Muscle of leg (tissue), 11 donors: ENCODE results near the gene TIAM2. TPM values are rescaled to one million over a fixed set of nuclear protein-coding genes. Genes with fewer than 3 reads are reported as not detected.
A peak's percentile ranks its signal among the peaks of the same experiment; 100 is the strongest.

Experiments
- DNase-seq: peaks from one replicate; pipeline ENCODE4 v3.0.0; 2013
- H3K27ac ChIP-seq: one replicate; pipeline ENCODE4 v1.5.1; 2013; ENCODE audit warnings: mild to moderate bottlenecking, low read length, control low read depth
- H3K27me3 ChIP-seq: one replicate; pipeline ENCODE4 v1.6.1; 2013; ENCODE audit warnings: low read length; ENCODE audit not compliant: control insufficient read depth, insufficient read depth
- H3K36me3 ChIP-seq: one replicate; pipeline ENCODE4 v1.6.1; 2013; ENCODE audit warnings: low read length; ENCODE audit not compliant: control insufficient read depth, insufficient read depth
- H3K4me1 ChIP-seq: one replicate; pipeline ENCODE4 v1.6.1; 2013; ENCODE audit warnings: low read length; ENCODE audit not compliant: control insufficient read depth, insufficient read depth
- H3K4me3 ChIP-seq: one replicate; pipeline ENCODE4 v1.5.1; 2013; ENCODE audit warnings: low read length, control low read depth
- H3K9me3 ChIP-seq: replicated peaks from 2 replicates; pipeline ENCODE4 v1.6.1; 2013; ENCODE audit warnings: low read depth, low read length; ENCODE audit not compliant: control insufficient read depth
- WGBS: methylation state at CpG from one replicate; pipeline ENCODE4 v1.1.5; 2013; ENCODE audit warnings: missing lambda C conversion rate; ENCODE audit not compliant: insufficient coverage; 5-methylcytosine and 5-hydroxymethylcytosine counted together
- polyA plus RNA-seq, 8 donors: library from polyadenylated mRNA; unstranded; fragments of 120-200 nt; gene quantifications; one replicate each; pipeline versions ENCODE4 v1.2.1 to v1.2.3, GENCODE V29; 2013; ENCODE audit warnings: inconsistent platforms in 1 of 8, low replicate concordance in 1 of 8; ENCODE audit not compliant: insufficient read length in 8 of 8, insufficient read depth in 1 of 8
- total RNA-seq: library from RNA; stranded (reverse); fragments of 120-200 nt; gene quantifications from one replicate; pipeline ENCODE4 v1.2.4, GENCODE V29; 2013

TIAM2 gene
- total and polyA plus RNA-seq, 9 donors: 11.3 to 16.7 (median 13.1) TPM

DNA sequence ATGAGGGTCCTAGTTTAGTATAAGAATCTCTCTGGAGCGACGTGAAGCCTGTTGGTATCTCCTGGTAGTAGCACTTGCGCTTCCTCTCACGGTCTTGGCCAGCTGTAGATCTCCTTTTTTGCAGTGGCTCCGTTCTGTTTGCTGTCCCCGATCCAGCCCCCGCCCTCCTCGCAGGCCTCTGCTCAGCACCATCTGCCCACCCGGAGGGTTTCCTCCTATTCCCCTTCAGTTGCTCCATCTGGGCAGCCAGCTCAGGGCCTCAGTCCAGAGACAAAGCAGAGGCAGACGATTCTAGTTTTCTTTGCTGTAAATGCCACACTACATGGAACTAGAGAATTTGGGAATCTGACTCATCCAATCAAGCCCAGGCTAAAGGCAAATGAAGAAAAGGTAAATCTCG lies 126.6 kb downstream of the TIAM2 start:
- DNase-seq: peak; percentile 74
- H3K27me3 ChIP-seq: no peaks in the 10 kb centered on the region
- H3K36me3 ChIP-seq: peaks cover under 1% of the 10 kb centered on the region
- H3K9me3 ChIP-seq: no peaks in the 10 kb centered on the region
- H3K4me3 ChIP-seq: no peak overlapping the region
- H3K27ac ChIP-seq: peak overlapping the region; percentile 5
- 18% methylated on average over 10 of the region's 11 CpGs for WGBS
- peaks cover 12% of the 10 kb centered on the region for H3K4me1 ChIP-seq

DNA sequence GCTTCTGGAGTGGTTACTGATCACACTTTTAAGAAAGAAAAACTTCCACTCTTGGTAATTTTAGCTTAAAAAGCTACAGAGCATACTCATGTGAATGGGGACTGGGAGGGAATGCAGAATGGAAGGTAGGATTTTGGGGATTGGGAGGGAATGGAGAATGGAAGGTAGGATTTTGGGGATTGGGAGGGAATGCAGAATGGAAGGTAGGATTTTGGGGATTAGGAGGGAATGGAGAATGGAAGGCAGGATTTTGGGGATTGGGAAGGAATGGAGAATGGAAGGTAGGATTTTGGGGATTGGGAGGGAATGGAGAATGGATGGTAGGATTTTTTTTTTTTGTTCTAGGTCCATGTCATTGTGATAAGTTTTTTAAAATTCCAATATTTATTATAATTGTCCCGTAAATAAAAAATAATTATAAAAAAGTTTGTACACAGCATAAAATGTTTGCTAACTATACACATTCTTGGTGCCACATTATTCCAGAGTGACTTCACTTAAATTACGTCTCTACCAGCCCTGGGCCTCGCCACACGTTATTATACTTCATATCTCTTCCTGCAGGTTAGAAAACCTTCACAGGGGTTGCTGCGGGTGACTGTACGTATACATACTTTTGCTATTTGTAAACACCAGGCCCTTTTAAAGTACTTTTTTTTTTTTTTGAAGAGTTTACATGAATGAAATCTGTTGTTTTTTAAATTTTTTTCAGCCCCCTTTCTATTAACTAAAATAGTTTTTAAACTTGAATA lies 127.3 kb downstream of the TIAM2 start:
- Histone ChIP-seq H3K4me3 (no peak overlapping the region), H3K27ac (no peak overlapping the region)
- WGBS: 85% methylated on average over 3 of the region's 6 CpGs

DNA sequence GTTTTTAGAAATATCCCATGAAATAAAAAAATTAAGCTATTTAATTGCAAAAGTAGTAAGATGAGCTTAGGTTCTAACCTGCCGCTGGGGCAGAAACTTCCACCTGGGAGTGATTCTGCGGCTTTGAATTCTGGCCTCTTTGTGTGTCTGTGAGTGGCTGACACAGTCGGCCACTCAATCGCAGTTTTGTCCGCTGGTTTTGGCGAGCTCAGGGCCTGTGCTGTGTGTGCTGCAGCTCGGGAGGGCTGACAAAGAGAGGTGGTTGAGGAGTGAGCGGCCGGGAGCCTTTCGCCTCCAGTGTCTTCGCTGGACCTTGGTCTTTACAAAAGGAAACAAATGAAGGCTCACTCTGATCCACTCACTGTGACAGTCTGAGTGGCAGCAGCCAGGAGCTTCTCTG lies 128.4 kb downstream of the TIAM2 start:
- DNase-seq: no peak
- no peak overlapping the region for H3K4me3 ChIP-seq
- H3K36me3 ChIP-seq: peaks cover 6% of the 10 kb centered on the region
- H3K27me3 ChIP-seq: no peaks in the 10 kb centered on the region
- H3K27ac ChIP-seq: no peak overlapping the region
- WGBS: 87% methylated on average over 11 of the region's 11 CpGs
- H3K9me3 ChIP-seq: no peaks in the 10 kb centered on the region
- peaks cover 12% of the 10 kb centered on the region for H3K4me1 ChIP-seq

More for the DNA sequence above, 127.3 kb downstream of the TIAM2 start:
- Histone ChIP-seq H3K9me3 (no peaks in the 10 kb centered on the region), H3K4me1 (peaks cover 12% of the 10 kb centered on the region), H3K27me3 (no peaks in the 10 kb centered on the region), H3K36me3 (peaks cover 5% of the 10 kb centered on the region)
- no peak for DNase-seq

DNA sequence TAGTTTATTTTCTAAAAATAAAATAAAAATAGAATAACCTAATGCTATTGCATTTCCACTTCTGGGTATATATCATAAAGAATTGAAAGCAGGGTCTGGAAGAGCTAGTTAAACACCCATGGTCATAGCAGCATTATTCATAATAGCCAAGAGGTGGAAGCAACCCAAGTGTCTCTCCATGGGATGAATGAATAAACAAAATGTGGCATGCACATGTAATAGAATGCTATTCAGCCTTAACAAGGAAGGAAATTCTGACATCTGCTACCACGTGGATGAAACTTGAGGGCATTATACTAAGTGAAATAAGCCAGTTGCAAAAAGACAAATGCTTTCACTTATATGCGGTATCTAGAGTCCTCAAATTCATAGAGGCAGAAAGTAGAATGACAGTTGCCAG lies 130.8 kb downstream of the TIAM2 start:
- Histone ChIP-seq H3K4me1 (peaks cover 7% of the 10 kb centered on the region), H3K9me3 (no peaks in the 10 kb centered on the region), H3K27me3 (no peaks in the 10 kb centered on the region), H3K27ac (no peak overlapping the region), H3K4me3 (no peak overlapping the region), H3K36me3 (peaks cover 12% of the 10 kb centered on the region)
- DNase-seq: peak; percentile 53
- WGBS: 80% methylated on average over 2 of the region's 2 CpGs

DNA sequence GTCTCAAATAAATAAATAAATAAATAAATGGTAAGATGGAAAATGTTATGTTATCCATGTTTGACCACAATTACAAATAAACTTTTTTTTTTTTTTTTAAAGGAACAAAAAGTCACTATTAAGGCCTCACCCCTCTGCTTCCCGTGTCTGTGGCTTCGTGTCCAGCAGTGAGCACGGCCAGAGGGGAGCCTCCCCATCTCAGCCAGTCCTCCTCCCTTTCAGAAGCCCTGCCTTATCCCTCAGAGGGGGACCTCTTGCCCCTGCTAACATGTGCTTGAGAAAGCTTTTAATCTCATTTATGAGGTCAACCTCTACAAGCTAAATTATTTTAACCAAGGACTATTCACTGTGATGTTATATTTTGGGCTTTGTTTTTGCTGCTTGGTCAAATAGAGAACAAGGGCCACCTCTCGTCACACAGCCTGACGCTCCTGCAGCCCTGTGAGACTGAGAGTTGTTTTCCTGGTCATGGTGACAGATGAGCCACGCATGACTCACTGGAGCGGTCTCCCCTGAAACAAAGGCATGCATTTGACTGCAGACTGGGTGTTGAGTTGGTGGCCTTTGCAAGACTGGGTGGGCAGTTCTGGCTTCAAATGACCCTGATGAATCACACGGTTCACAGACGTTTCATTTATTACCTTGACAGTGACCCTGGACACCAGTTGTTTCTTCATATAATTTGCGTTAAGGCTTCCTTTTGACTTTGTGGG lies 131.8 kb downstream of the TIAM2 start:
- no peaks in the 10 kb centered on the region for H3K27me3 ChIP-seq
- no peak for DNase-seq

DNA sequence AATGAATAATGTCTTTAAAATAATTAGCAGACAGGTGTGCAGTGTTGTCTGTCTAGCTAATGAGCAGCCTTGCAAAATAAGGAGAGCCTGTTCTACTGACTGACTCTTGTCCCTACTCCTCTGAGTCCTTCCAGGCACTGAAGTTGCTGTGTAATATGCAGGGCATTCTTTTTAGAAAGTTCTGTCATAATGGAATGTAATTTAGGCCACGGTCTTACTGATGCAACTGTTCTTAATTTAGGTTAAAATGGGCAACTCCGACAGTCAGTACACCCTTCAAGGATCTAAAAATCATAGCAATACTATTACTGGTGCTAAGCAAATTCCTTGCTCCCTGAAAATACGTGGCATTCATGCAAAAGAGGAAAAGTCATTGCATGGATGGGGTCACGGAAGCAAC lies 133.9 kb downstream of the TIAM2 start:
- Histone ChIP-seq H3K4me3 (no peak overlapping the region), H3K36me3 (peaks cover 12% of the 10 kb centered on the region), H3K4me1 (no peaks in the 10 kb centered on the region), H3K9me3 (no peaks in the 10 kb centered on the region), H3K27me3 (no peaks in the 10 kb centered on the region), H3K27ac (no peak overlapping the region)
- 89% methylated on average over 2 of the region's 4 CpGs for WGBS
- no peak for DNase-seq

More for the DNA sequence above, 131.8 kb downstream of the TIAM2 start:
- no peak overlapping the region for H3K4me3 ChIP-seq
- no peaks in the 10 kb centered on the region for H3K9me3 ChIP-seq
- 81% methylated on average over 10 of the region's 10 CpGs for WGBS
- H3K27ac ChIP-seq: no peak overlapping the region
- H3K4me1 ChIP-seq: peaks cover 2% of the 10 kb centered on the region
- peaks cover 12% of the 10 kb centered on the region for H3K36me3 ChIP-seq

DNA sequence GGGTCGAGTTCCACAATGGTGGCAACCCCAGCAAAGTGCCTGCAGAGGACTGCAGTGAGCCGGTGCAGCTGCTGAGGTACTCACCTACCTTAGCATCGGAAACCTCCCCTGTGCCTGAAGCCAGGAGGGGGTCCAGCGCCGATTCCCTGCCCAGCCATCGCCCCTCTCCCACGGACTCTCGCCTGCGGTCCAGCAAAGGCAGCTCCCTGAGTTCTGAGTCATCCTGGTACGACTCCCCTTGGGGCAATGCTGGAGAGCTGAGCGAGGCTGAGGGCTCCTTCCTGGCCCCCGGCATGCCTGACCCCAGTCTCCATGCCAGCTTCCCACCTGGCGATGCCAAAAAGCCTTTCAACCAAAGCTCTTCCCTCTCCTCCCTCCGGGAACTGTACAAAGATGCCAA lies 134.6 kb downstream of the TIAM2 start:
- no peak overlapping the region for H3K4me3 ChIP-seq
- H3K9me3 ChIP-seq: no peaks in the 10 kb centered on the region
- no peak for DNase-seq
- WGBS: 91% methylated on average over 14 of the region's 14 CpGs
- no peaks in the 10 kb centered on the region for H3K4me1 ChIP-seq
- H3K27ac ChIP-seq: no peak overlapping the region
- H3K27me3 ChIP-seq: no peaks in the 10 kb centered on the region
- H3K36me3 ChIP-seq: peaks cover 12% of the 10 kb centered on the region

DNA sequence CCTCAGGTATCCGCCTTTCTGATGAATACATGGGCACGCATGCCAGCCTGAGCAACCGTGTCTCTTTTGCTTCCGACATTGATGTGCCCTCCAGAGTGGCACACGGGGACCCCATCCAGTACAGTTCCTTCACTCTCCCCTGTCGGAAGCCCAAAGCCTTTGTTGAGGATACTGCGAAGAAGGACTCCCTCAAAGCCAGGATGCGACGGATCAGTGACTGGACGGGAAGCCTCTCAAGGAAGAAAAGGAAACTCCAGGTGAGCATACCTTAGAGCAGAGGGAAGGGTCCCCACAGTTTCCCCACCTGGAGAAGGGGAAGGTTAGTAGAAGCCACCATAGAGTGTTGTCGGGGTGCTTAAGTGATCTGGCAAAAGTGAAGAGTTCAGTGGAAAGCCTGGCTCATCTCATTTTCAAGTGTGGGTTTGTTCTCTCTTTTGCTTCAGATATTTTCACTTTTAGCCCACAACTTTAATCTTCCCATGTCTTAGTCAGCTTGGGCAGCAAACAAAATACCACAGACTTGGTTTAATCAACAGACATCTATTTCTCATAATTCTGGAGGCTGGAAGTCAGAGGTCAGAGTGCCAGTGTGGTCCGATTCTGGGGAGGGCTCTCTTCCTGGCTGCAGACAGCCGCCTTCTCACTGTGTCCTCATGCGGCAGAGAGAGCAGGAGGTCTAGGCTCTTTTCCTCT lies 135.2 kb downstream of the TIAM2 start:
- DNase-seq: no peak
- Histone ChIP-seq H3K36me3 (peaks cover 12% of the 10 kb centered on the region), H3K9me3 (no peaks in the 10 kb centered on the region), H3K27me3 (no peaks in the 10 kb centered on the region), H3K4me3 (no peak overlapping the region), H3K27ac (no peak overlapping the region), H3K4me1 (no peaks in the 10 kb centered on the region)
- WGBS: 93% methylated on average over 8 of the region's 14 CpGs

DNA sequence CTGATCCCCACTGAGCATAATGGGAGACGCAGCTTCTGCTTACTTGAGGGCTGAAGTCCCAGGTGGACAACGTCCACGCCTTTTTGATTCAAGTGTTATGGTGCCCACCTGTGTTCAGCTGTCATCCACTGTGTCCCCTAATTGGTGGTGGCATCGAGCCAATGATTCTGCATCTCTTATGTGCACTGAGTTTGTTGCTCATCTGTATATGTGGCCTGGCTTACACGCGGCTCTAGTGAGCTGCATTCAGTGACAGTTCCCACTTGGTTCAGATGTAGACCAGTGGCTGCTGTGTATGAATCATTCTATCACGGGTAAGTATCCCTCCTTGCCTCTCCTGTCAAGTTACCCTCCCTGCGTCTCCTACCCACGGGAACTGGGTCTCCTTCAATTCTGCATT lies 137.5 kb downstream of the TIAM2 start:
- H3K4me3 ChIP-seq: no peak overlapping the region
- no peaks in the 10 kb centered on the region for H3K9me3 ChIP-seq
- H3K36me3 ChIP-seq: peaks cover 13% of the 10 kb centered on the region
- no peaks in the 10 kb centered on the region for H3K4me1 ChIP-seq
- DNase-seq: no peak
- H3K27me3 ChIP-seq: no peaks in the 10 kb centered on the region
- H3K27ac ChIP-seq: no peak overlapping the region
- WGBS: 76% methylated on average over 6 of the region's 9 CpGs

DNA sequence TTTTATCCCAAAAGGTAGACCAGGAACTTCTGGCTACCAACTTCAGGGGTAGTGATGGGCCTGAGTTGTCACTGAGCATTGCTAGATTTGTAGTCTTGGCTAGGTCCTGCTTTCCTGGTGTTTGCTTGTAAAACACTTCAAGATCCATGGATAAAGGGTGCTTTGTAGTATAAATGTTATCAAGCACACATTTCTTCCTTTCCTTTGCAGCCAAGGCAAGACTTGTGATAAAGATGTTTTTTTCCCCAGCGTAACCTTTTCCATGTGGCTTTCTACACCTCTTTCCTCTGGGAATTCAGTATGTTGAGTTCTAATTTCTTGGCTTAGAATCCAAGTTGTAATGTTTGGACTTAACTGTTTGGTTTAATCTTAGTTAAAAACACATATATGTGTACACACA lies 145.9 kb downstream of the TIAM2 start:
- no CpG with 5 or more reads among the region's 1 CpG for WGBS
- Histone ChIP-seq H3K27me3 (no peaks in the 10 kb centered on the region), H3K27ac (no peak overlapping the region), H3K4me3 (no peak overlapping the region), H3K36me3 (peaks cover 20% of the 10 kb centered on the region), H3K4me1 (peaks cover 19% of the 10 kb centered on the region), H3K9me3 (no peaks in the 10 kb centered on the region)
- DNase-seq: no peak
